K562 (cell line): Measurements from ENCODE around the gene IRF6. TPM values are rescaled to one million over a fixed set of nuclear protein-coding genes. Genes with fewer than 3 reads are reported as not detected.

Source experiments
- ARHGAP35 ChIP-seq: fragments of 450-650 bp; IDR thresholded peaks from 2 replicates; pipeline ENCODE4 v1.6.1; 2018; ENCODE audit not compliant: partially characterized antibody
- ATF2 ChIP-seq: sonication (generic); formaldehyde crosslinking; IDR thresholded peaks from 2 replicates; pipeline ENCODE4 v1.8.1; 2022; ENCODE audit warnings: missing genetic modification reagents
- CHD1 ChIP-seq: fragments of 200-600 bp; sonication (generic); IDR thresholded peaks from one replicate; pipeline ENCODE4 v1.6.1; 2012; ENCODE audit warnings: mild to moderate bottlenecking, moderate library complexity, low read length, inconsistent platforms
- CSDE1 ChIP-seq, 2 experiments: fragments of 450-650 bp; IDR thresholded peaks; 2 replicates each; pipeline ENCODE4 v1.6.1; 2016; ENCODE audit warnings: mild to moderate bottlenecking in 1 of 2
- ERF ChIP-seq: fragments of 450-650 bp; formaldehyde crosslinking; IDR thresholded peaks from 2 replicates; pipeline ENCODE4 v1.4.0; 2020; ENCODE audit warnings: mild to moderate bottlenecking, mixed read lengths
- HES1 ChIP-seq: fragments of 450-650 bp; IDR thresholded peaks from 2 replicates; pipeline ENCODE4 v1.6.1; 2016; ENCODE audit warnings: low read depth, mild to moderate bottlenecking, moderate library complexity
- JUNB ChIP-seq: fragments of 450-650 bp; formaldehyde crosslinking; conservative IDR thresholded peaks from 2 replicates; pipeline ENCODE4 v1.4.0; 2020; ENCODE audit warnings: mild to moderate bottlenecking
- MAX ChIP-seq: sonication (generic); formaldehyde crosslinking; IDR thresholded peaks from 2 replicates; pipeline ENCODE4 v1.9.0; 2022; ENCODE audit warnings: mild to moderate bottlenecking, missing genetic modification reagents
- NR4A1 ChIP-seq, 2 experiments: fragments of 250-450 bp in 1 of 2; fragments of 450-650 bp in 1 of 2; sonication (Bioruptor Pico) in 1 of 2; IDR thresholded peaks; 2 replicates each; pipeline versions ENCODE4 v1.4.0 to v1.6.1; 2016 to 2020; ENCODE audit warnings: mild to moderate bottlenecking in 2 of 2, missing compliant biosample characterization in 1 of 2, missing genetic modification characterization in 1 of 2, moderate library complexity in 1 of 2
- ZFX ChIP-seq: sonication (generic); formaldehyde crosslinking; IDR thresholded peaks from 2 replicates; pipeline ENCODE4 v1.8.0; 2022; ENCODE audit warnings: mild to moderate bottlenecking, missing genetic modification reagents, moderate library complexity
- ZNF311 ChIP-seq: fragments of 250-450 bp; sonication (Bioruptor Pico); IDR thresholded peaks from 2 replicates; pipeline ENCODE4 v1.4.0; 2020; ENCODE audit warnings: mild to moderate bottlenecking, moderate library complexity
- ZNF740 ChIP-seq, 3 experiments: fragments of 200-800 bp in 1 of 3; sonication (Bioruptor generic) in 1 of 3; sonication (generic) in 1 of 3; formaldehyde crosslinking in 1 of 3; IDR thresholded peaks; 2 replicates each; pipeline versions ENCODE4 v1.6.1 to v1.8.0; 2016 to 2022; ENCODE audit warnings: mild to moderate bottlenecking in 2 of 3, missing compliant biosample characterization in 2 of 3, missing genetic modification characterization in 2 of 3, missing genetic modification reagents in 1 of 3
- polyA plus RNA-seq, 8 experiments: library from polyadenylated mRNA; depleted of rRNA in 4 of 8; stranded (reverse) in 5 of 8; unstranded in 3 of 8; fragments of >200 nt; fragmentation: Nextera tagmentation in 2 of 8; fragmentation: Illumina TruSeq in 1 of 8; extraction: Ambion mirVana in 2 of 8; extraction: Trizol in 1 of 8; gene quantifications; 2 replicates each; pipeline versions ENCODE4 v1.2.1 to v1.2.3, GENCODE V29; 2011 to 2014; ENCODE audit warnings: inconsistent platforms in 1 of 8, missing spikeins in 1 of 8
- total RNA-seq, 7 experiments: library from RNA; depleted of rRNA in 6 of 7; stranded (reverse); fragments of >200 nt in 6 of 7; fragmentation: Illumina TruSeq in 2 of 7; extraction: Trizol in 2 of 7; gene quantifications; 2 replicates each; pipeline versions ENCODE4 v1.2.1 to v1.2.3, GENCODE V29; 2011 to 2021; ENCODE audit warnings: low replicate concordance in 1 of 7
- TF ChIP-seq, protein P1 (sequence below): fragments of 450-650 bp; IDR thresholded peaks from 2 replicates; pipeline ENCODE4 v1.6.1; 2014; ENCODE audit warnings: low read depth, mild to moderate bottlenecking, moderate library complexity, borderline replicate concordance
- TF ChIP-seq, protein P2 (sequence below): sonication (generic); formaldehyde crosslinking; IDR thresholded peaks from 2 replicates; pipeline ENCODE4 v1.4.0; 2020; ENCODE audit warnings: mild to moderate bottlenecking, missing genetic modification reagents
- TF ChIP-seq, protein P3 (sequence below): fragments of 450-650 bp; IDR thresholded peaks from 2 replicates; pipeline ENCODE4 v1.6.1; 2016; ENCODE audit warnings: mild to moderate bottlenecking

Gene IRF6
- total and polyA plus RNA-seq, 9 of the 15 experiments (the other 6 are each of a cell fraction or from before 2014, with no cell fraction given), result 0.03 to 0.65 (median 0.17) TPM

- peak; percentile 96 for TF ChIP-seq ZNF740 (CRISPR knock-in tag; IDR thresholded peaks at IDR 0.05)
- TF ChIP-seq ZNF740 (tag; IDR thresholded peaks at IDR 0.05), result peak in 1 of 2 experiments; percentile 96; a peak in 2 of 4 replicates
- peak; percentile 93 for TF ChIP-seq JUNB (CRISPR knock-in tag)
- TF ChIP-seq CSDE1 (IDR thresholded peaks at IDR 0.05), result peak in 1 of 2 experiments; percentile 87; a peak in 2 of 4 replicates
- TF ChIP-seq, protein P1, sequence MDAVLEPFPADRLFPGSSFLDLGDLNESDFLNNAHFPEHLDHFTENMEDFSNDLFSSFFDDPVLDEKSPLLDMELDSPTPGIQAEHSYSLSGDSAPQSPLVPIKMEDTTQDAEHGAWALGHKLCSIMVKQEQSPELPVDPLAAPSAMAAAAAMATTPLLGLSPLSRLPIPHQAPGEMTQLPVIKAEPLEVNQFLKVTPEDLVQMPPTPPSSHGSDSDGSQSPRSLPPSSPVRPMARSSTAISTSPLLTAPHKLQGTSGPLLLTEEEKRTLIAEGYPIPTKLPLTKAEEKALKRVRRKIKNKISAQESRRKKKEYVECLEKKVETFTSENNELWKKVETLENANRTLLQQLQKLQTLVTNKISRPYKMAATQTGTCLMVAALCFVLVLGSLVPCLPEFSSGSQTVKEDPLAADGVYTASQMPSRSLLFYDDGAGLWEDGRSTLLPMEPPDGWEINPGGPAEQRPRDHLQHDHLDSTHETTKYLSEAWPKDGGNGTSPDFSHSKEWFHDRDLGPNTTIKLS, result peak; percentile 90
- TF ChIP-seq, protein P2, sequence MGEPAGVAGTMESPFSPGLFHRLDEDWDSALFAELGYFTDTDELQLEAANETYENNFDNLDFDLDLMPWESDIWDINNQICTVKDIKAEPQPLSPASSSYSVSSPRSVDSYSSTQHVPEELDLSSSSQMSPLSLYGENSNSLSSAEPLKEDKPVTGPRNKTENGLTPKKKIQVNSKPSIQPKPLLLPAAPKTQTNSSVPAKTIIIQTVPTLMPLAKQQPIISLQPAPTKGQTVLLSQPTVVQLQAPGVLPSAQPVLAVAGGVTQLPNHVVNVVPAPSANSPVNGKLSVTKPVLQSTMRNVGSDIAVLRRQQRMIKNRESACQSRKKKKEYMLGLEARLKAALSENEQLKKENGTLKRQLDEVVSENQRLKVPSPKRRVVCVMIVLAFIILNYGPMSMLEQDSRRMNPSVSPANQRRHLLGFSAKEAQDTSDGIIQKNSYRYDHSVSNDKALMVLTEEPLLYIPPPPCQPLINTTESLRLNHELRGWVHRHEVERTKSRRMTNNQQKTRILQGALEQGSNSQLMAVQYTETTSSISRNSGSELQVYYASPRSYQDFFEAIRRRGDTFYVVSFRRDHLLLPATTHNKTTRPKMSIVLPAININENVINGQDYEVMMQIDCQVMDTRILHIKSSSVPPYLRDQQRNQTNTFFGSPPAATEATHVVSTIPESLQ (CRISPR knock-in tag), result no peak
- peak; percentile 86 for TF ChIP-seq ARHGAP35
- TF ChIP-seq ERF (CRISPR knock-in tag), result peak; percentile 11; the same call in 1 of the 2 replicates
- no peak for TF ChIP-seq ZNF311 (CRISPR knock-in tag)
- no peak for TF ChIP-seq HES1
- TF ChIP-seq, protein P3, sequence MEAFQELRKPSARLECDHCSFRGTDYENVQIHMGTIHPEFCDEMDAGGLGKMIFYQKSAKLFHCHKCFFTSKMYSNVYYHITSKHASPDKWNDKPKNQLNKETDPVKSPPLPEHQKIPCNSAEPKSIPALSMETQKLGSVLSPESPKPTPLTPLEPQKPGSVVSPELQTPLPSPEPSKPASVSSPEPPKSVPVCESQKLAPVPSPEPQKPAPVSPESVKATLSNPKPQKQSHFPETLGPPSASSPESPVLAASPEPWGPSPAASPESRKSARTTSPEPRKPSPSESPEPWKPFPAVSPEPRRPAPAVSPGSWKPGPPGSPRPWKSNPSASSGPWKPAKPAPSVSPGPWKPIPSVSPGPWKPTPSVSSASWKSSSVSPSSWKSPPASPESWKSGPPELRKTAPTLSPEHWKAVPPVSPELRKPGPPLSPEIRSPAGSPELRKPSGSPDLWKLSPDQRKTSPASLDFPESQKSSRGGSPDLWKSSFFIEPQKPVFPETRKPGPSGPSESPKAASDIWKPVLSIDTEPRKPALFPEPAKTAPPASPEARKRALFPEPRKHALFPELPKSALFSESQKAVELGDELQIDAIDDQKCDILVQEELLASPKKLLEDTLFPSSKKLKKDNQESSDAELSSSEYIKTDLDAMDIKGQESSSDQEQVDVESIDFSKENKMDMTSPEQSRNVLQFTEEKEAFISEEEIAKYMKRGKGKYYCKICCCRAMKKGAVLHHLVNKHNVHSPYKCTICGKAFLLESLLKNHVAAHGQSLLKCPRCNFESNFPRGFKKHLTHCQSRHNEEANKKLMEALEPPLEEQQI, result peak; percentile 91
- TF ChIP-seq NR4A1 (CRISPR knock-in tag; IDR thresholded peaks at IDR 0.05), result no peak; the same call in 1 of the 2 replicates
- TF ChIP-seq NR4A1 (tag; IDR thresholded peaks at IDR 0.05), result peak; percentile 86
- TF ChIP-seq MAX (CRISPR knock-in tag), result peak; percentile 86
- TF ChIP-seq ATF2 (CRISPR knock-in tag), result peak; percentile 92
- peak; percentile 68 for TF ChIP-seq ZFX (CRISPR knock-in tag)
- TF ChIP-seq CHD1, result no peak
Measured at GRCh38 chr1:209784265-209785169, 21.4 kb downstream of the IRF6 start, which contains the start of gene C1orf74 (continued).
